Activated T-cell treated with anti-CD3 and anti-CD28 coated beads for 48 hours (primary cell): ENCODE measurements around the gene FANCE.
A peak's percentile ranks its signal among the peaks of the same experiment; 100 is the strongest.

ENCODE experiments used
- DNase-seq: peaks from one replicate; pipeline ENCODE4 v3.0.0-alpha.2; 2020; ENCODE audit warnings: low read depth

The FANCE gene

GRCh38 chr6:35468980-35469750 lies 17.0 kb downstream of the FANCE start:
- no peak for DNase-seq

GRCh38 chr6:35469751-35470662 lies 17.9 kb downstream of the FANCE start:
- no peak for DNase-seq

DNA sequence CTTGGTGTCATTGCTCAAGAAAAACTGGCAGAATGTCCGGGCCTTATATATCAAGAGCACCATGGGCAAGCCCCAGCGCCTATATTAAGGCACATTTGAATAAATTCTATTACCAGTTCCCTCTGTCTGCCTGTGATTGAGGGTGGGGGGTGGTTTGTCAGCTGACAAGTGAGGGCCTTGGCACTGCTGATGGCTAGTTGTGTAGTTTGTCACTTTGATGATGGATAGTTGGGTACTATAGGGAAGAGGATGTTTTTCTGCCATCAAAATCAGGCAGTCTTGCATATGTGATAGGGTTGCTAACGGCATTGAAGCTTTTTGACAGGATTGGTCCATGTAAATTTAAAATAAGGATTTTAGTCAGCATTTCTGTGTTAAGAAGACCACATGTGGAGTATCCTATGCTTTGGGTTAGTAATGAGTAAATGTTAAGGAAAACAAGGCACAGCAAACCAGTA lies 18.6 kb downstream of the FANCE start:
- DNase-seq: no peak

DNA sequence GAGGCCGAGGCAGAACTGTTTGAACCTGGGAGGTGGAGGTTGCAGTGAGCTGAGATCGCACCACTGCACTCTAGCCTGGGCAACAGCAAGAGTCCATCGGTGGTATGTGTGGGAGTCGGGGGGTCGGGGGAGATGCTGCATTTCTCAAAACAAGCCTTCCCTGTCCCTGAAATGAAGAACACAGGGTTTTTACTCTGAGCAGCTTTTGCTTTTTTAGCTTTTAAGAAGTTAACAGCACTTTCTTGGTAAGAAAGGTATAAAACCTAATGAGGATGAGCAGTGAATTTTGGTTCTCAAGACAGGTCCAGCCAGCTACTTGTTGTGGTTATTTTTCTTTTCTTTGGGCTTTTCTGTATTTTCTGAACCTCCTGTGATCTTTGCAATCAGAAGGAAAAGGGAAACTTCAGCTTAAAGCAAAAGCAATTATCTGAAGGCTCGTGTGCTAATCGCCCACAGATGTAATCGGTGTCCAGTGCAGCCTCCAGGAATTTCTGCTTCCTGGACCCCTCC lies 19.8 kb downstream of the FANCE start:
- DNase-seq: no peak

- no peak for DNase-seq
Observed at GRCh38 chr6:35473075-35473849, 21.1 kb downstream of the FANCE start.

GRCh38 chr6:35473850-35474130 lies 21.7 kb downstream of the FANCE start:
- no peak for DNase-seq

DNA sequence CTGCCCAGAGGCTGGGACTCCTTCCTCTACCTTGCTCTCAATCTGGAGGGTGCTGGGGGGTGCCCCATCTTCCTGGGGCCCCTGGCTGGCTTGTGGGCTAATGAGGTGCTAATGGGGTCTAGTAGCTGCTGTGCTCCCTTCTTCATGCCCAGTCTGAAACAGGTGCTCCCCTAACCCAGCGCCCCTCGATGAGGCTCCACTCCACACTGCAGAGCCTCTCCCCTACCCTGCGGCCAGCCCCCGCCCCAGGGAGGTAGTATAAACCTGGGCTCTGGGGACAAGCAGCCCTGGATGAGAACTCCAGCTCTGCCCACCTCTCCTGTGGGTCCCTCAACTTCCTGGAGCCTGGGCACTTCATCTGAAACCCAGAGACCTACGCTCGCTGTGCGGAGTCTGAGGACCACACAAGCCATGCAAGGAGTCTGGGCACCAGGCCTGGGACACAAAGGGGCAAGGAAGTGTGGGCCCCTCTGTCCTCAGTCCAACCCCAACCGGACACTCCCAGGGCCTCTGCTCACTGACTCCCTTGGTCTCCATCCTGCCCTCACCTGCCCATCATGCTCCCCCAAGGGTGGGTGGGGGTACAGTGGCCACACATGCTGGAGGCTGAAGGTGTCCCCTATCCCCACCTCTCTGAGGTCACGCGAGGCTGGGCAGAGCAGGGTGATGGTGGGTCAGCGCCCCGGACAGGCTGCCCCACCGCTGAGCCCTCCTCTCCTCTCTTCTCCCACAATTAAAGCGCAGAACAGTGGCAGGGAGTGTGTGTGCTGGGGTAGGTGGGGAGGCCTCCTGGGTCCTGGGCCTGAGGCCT lies 22.2 kb downstream of the FANCE start:
- DNase-seq: peak; percentile 38

- DNase-seq: no peak
Observed at GRCh38 chr6:35474942-35475570, 22.9 kb downstream of the FANCE start.

GRCh38 chr6:35475573-35475972 lies 23.4 kb downstream of the FANCE start:
- DNase-seq: no peak

DNA sequence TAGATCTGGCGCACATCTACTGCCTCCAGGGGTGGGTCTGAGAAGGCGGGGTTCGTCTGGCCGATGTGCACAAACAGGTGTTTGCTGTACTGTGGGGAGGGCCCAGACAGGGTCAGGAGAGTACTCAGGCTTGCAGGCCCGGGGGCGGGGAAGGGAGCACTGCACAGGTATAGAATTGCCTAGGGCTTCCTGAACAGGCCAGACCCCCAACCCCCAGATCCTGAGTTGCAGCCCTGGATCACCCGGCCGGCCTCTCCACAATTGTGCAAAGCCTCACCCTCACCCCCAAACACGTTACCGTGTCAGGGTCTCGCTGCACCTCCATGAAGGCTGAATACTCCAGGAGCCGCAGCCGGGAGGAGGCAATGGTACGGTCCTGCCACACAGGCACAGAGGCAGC lies 23.9 kb downstream of the FANCE start:
- DNase-seq: no peak

DNA sequence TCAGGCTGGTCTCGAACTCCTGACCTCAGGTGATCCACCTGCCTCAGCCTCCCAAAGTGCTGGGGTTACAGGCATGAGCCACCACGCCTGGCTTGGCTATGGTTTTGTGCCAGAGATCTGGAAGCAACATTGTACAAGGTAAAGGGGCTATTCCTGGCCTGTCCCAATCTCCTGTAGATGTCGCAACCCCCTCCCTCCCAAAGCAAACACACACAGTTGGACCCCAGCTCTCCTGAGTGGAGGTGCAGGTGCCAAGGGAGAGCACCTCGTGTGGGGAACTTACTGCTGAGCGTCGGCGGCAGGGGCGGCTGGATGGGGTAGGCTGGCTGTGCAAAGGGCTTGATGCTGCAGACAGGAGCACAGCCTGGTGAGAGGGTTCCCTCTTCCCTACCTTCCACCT lies 24.9 kb downstream of the FANCE start:
- no peak for DNase-seq

GRCh38 chr6:35477551-35478179 lies 25.5 kb downstream of the FANCE start:
- DNase-seq: no peak

DNA sequence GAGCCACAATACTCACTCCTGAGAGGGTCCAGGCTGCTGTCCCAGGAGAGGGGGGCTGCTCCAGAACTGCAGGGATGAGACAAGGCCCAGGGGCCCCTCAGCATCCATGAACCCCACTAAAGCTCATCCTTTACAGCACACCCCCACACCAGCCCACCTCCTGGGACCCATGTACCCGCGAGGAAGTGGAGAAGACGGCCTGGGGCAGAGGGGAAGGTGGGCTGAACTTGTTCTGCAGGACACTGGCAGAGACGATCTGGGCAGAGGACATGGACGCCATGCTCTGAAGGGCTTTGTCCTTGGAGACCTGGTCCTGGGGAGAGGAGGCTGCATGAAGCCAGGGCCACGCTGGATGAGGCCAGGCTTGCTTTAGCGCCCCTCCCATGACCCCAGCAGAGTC lies 26.1 kb downstream of the FANCE start:
- no peak for DNase-seq

DNA sequence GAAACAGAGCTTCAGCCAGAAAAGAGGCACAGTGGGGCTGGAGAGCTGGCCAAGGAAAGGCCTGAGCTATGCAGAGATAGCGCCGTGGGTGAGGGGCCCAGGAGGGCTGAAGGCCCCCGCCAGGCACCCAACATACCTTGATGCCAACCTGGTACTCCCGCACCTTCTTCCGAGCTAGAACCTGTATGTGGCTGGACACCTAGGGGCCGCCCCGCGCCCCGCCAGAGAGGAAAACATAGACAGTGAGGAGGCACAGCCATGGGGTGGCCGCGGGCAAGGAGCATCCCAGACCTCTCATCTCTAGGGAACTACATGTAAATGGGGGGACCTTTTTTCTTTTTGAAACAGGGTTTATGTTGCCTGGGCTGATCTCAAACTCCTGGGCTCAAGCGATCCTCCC lies 28.0 kb downstream of the FANCE start:
- no peak for DNase-seq

GRCh38 chr6:35481226-35481625 lies 29.1 kb downstream of the FANCE start:
- no peak for DNase-seq

DNA sequence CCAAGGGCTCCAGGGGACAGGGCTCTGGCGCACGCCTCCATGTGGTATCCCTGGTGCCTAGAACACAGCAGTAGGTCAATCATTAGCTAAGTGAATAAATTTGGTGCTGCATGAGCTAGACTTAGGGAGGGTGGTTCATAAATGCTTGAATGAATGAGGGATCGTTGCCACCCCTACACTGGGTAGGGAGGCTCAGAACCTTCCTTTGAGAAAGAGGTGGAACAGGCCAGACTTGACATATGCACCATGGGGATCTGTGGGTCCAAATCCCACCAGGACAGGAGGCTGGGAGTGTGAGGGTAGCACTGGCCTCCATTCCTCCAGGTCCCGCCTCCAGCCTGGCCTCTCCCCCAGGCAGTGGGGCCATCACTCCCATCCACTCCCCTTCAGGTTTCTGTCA lies 30.9 kb downstream of the FANCE start:
- DNase-seq: no peak

GRCh38 chr6:35483490-35483889 lies 31.4 kb downstream of the FANCE start:
- DNase-seq: no peak

DNA sequence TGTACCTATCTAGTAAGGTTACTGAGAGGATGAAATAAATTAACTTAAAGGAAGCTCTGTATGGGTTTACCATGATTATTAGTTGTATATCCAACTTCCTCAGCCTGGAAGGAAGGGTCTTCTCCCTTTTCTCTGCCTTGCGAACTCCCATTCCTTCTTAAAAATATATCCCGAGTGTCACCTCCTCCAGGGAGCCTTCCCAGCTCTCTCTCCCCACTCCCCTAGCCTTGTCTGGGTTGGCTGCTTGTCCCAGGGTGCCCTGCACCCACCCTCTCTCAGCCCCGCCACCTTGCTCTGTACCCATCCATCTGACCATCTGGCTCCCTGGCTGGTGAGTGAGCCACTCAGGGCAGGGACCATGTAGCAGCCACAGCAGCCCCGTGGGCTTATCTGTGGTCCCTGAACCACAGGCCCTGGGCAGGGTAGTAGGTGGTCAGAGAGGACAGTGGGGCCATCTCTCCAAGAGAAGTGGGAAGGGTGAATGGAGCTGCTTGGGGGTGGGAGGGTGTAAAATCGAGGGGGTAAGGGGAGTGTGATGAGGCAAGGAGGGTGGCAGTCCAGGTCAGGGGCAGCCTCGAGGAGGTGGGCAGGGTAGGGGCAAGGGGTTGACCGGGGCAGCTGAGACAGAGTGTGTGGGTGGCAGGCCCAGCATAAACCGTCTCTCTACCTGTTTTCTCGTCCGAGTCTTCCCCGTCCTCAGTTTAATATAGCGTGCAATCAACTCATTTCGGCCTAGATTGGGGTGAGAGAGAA lies 31.9 kb downstream of the FANCE start:
- DNase-seq: no peak

DNA sequence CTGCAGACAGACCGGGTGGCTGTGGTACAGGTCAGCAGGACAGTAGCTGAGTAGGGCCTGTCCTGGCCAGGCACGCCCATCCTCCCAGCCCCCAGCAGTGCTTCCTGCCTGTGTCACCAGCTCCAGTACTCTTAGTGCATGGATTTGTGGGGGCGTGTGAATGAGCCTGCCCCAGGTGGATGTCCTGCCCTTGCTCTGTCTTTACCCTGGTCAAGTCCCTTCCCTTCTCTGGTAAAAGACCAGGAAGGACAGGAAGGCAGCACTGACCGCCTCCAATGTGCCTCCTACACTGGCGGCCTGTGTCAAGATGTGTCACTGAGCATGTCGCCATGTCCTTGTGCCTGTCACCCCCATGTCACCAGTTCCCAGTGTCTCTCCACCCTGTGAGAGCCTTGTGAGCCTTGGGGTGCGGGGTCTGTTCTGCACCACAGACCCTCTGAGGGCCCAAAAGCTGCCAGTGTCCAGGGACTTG lies 32.8 kb downstream of the FANCE start:
- DNase-seq: no peak

- no peak for DNase-seq
Observed at GRCh38 chr6:35485402-35485877, 33.3 kb downstream of the FANCE start.
